ENCODE data around the gene SGK1. TPM values are rescaled to one million over a fixed set of nuclear protein-coding genes. Genes with fewer than 3 reads are reported as not detected.
"Not testable (repeated sequence)": the region's sequence is repeated elsewhere in the genome, so short reads cannot be mapped to it uniquely, and the experiment has no call there.

SGK1 gene
- total RNA-seq, 2 donors from 2014 or later, result 151 to 155 TPM

DNA sequence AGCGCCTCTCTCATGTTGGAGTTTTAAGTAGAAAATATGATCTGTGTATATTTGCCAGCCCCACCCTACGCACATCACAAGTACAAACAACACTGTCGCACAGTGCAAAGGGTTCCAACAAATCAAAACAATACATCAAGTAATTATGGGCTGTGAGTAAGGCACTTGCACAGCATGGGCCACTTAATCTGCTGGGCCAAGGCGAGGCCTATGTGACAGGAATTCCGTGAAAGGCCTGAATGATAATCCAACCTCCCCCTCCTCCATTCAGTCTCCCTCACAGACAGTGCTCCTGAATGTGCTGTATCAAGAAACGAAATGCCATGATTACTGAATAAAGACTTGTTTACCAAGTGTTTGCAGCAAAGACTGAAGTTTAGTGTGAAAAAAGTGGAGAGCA, 135.4 kb downstream of the SGK1 start:
- Histone ChIP-seq H3K27me3 (no peaks in the 10 kb centered on the region), H3K4me3 (no peak overlapping the region)

DNA sequence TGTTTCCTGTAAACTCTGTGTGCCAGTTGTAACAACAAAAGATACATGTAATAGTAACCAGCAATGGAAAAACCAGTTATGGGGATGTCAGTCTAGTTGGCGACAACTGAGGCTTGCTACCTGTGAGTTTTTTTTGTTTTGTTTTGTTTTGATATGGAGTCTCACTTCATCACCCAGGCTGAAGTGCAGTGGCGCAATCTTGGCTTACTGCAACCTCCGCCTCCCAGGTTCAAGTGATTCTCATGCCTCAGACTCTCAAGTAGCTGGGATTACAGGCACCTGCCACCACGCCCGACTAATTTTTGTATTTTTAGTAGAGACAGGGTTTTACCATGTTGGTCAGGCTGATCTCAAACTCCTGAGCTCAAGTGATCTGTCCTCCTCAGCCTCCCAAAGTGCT, 136.2 kb downstream of the SGK1 start:
- not testable (repeated sequence) for H3K36me3 ChIP-seq; H3K9me3 ChIP-seq; H3K27me3 ChIP-seq; H3K4me3 ChIP-seq; DNase-seq (ENCODE audit: low spot score); H3K27ac ChIP-seq
- peaks cover 0 to 18% of the 10 kb centered on the region in 2 donors for H3K4me1 ChIP-seq

More for the DNA sequence above, 135.4 kb downstream of the SGK1 start:
- no peaks in the 10 kb centered on the region for H3K9me3 ChIP-seq
- peaks cover 0 to 14% of the 10 kb centered on the region in 2 donors for H3K4me1 ChIP-seq
- no peak overlapping the region for H3K27ac ChIP-seq
- no peaks in the 10 kb centered on the region for H3K36me3 ChIP-seq
- TF ChIP-seq, protein P1, sequence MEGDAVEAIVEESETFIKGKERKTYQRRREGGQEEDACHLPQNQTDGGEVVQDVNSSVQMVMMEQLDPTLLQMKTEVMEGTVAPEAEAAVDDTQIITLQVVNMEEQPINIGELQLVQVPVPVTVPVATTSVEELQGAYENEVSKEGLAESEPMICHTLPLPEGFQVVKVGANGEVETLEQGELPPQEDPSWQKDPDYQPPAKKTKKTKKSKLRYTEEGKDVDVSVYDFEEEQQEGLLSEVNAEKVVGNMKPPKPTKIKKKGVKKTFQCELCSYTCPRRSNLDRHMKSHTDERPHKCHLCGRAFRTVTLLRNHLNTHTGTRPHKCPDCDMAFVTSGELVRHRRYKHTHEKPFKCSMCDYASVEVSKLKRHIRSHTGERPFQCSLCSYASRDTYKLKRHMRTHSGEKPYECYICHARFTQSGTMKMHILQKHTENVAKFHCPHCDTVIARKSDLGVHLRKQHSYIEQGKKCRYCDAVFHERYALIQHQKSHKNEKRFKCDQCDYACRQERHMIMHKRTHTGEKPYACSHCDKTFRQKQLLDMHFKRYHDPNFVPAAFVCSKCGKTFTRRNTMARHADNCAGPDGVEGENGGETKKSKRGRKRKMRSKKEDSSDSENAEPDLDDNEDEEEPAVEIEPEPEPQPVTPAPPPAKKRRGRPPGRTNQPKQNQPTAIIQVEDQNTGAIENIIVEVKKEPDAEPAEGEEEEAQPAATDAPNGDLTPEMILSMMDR (IDR thresholded peaks at IDR 0.05), result no peak
- DNase-seq (ENCODE audit: low spot score), result no peak

DNA sequence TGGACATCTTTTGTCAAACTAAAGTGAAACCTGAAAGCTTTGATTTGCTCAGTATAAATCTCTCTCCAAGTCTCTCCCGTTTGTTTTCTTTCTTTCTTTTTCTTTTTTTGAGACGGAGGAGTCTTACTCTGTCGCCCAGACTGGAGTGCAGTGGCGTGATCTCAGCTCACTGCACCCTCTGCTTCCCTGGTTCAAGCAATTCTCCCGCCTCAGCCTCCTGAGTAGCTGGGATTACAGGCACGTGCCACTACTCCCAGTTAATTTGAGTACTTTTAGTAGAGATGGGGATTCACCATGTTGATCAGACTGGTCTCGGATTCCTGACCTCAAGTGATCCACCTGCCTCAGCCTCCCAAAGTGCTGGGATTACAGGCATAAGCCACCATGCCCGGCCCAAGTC, 136.7 kb downstream of the SGK1 start:
- peaks cover 0 to 23% of the 10 kb centered on the region in 2 donors for H3K4me1 ChIP-seq
- not testable (repeated sequence) for DNase-seq (ENCODE audit: low spot score); H3K9me3 ChIP-seq; H3K36me3 ChIP-seq; H3K27ac ChIP-seq; H3K4me3 ChIP-seq; H3K27me3 ChIP-seq

DNA sequence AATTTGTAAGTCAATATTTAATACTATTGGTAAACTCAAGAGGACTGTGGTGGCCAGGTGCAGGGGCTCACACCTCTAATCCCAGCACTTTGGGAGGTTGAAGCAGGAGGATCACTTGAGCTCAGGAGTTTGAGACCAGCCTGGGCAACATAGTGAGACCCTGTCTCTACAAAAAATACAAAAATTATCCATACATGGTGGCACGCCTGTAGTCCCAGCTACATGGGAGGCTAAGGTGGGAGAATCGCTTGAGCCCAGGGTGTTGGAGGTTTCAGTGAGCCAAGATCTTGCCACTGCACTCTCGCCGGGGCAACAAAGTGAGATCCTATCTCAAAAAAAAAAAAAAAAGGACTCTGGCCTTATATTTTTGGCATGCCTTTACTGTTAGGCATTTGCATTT, 137.4 kb downstream of the SGK1 start:
- not testable (repeated sequence) for H3K9me3 ChIP-seq; H3K27me3 ChIP-seq; DNase-seq (ENCODE audit: low spot score); H3K4me3 ChIP-seq; H3K27ac ChIP-seq; H3K36me3 ChIP-seq
- peaks cover 0 to 26% of the 10 kb centered on the region in 2 donors for H3K4me1 ChIP-seq

DNA sequence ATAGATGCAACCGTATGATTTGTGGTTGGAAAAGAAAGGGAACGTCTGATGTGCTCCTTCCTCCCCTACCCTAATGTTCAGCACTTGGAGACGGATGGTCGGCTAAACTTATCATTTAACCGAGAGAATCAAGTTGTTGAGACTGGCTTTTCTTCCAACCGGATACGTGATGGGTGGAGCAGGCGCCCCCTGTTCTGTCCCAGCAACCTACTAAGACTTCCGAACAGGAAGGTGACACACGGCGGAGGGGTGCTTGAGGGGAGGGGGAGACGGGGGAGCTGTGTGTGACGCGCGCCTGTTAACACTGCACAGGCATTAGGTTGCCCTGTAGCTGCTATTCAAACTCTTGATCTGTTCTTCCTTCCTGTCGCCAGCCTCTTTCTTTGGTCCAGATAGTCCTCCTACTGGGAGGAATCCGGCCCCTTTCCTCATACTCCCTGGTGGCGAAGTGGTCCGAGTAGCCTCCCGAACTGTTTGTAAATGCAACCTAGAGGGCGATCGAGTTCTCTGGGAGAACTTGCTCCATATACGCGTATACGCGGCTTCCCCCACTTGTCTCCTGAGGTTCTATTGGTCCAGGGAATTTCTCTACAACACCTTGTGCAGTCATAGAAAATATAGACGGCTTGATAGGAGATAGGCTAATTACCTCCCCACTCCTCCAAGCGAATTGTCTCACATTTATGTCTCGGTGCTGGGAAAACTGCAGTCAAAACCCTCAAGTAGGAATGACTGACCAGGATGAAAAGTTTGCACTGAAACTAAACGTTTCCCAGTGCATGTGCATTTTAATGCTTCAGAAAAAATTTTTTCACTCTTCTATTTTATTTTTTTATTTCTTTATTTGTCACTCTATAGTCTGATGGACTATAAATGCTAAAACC, 139.5 kb downstream of the SGK1 start:
- Histone ChIP-seq H3K27me3 (no peaks in the 10 kb centered on the region), H3K4me3 (peak overlapping the region; percentile 25 to 46), H3K36me3 (peaks cover 2% of the 10 kb centered on the region), H3K27ac (peak overlapping the region; percentile 62 to 66), H3K4me1 (peaks cover 0 to 26% of the 10 kb centered on the region in 2 donors), H3K9me3 (no peaks in the 10 kb centered on the region)
- TF ChIP-seq, protein P1 (IDR thresholded peaks at IDR 0.05), result peak; percentile 83 to 88
- DNase-seq (ENCODE audit: low spot score), result peak; percentile 90

DNA sequence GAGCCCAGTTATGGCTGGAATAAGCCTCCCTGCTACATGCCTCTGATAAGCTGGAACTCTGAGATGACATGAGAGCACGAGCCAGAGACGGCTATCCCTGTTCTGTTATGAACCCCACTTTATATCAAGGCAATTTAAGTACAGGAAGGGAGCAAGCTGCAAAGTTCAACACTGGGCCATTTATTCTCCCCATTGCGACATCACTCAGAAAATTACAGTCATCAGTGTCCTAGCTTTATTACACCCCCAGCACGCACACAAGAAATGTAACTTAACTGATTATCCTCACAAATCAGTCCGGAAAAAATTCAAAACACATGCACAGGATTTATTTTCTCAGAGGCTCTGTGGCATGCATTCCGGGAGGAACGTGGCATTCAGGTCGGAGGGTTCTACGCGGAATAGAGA, 140.2 kb downstream of the SGK1 start:
- no peaks in the 10 kb centered on the region for H3K27me3 ChIP-seq
- peaks cover 0 to 29% of the 10 kb centered on the region in 2 donors for H3K4me1 ChIP-seq
- peaks cover 8% of the 10 kb centered on the region for H3K36me3 ChIP-seq
- DNase-seq (ENCODE audit: low spot score), result no peak
- H3K9me3 ChIP-seq, result no peaks in the 10 kb centered on the region
- H3K27ac ChIP-seq, result peak overlapping the region; percentile 62 to 66
- TF ChIP-seq, protein P1 (IDR thresholded peaks at IDR 0.05), result no peak
- peak overlapping the region; percentile 25 to 46 for H3K4me3 ChIP-seq

DNA sequence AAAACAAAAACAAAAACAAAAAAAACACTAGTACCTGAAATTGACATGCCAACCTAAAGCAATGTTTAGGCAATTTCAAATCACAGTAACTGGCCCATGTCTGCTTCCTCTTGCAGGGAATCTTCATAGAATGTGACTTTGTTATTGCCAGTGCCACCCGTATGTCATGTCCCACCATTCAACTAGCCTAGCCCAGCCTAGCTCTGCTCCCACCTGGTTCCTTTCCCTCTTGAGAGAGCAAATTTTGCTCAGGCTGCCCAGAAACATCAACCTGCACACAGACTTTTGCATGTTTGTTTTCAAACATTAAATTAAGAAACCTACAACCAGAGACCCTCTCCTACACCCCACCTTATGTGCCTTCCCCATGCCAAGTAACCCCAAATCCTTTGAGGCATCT, 140.7 kb downstream of the SGK1 start:
- no peaks in the 10 kb centered on the region for H3K9me3 ChIP-seq
- peaks cover 13% of the 10 kb centered on the region for H3K36me3 ChIP-seq
- TF ChIP-seq, protein P1 (IDR thresholded peaks at IDR 0.05), result no peak
- H3K27ac ChIP-seq, result peak overlapping the region; percentile 62 to 66
- no peak for DNase-seq (ENCODE audit: low spot score)
- H3K4me3 ChIP-seq, result peak overlapping the region in 1 of 2 donors; percentile 46
- H3K4me1 ChIP-seq, result peaks cover 0 to 34% of the 10 kb centered on the region in 2 donors
- no peaks in the 10 kb centered on the region for H3K27me3 ChIP-seq

Data from right atrium auricular region (tissue), 2 donors.